H1 (cell line): ENCODE results near the gene C19orf12. TPM values are rescaled to one million over a fixed set of nuclear protein-coding genes. Genes with fewer than 3 reads are reported as not detected.

Source experiments
- CTCF ChIA-PET: fragments of 300-600 bp; sonication (Branson Sonifier 250); formaldehyde crosslinking; loops from one replicate; lab custom pipeline; 2021; ENCODE audit not compliant: partially characterized antibody; lab: Charles Lee
- POLR2A ChIA-PET: fragments of 300-600 bp; sonication (Branson Sonifier 250); formaldehyde crosslinking; loops from one replicate; lab custom pipeline; 2021; ENCODE audit warnings: inconsistent platforms; ENCODE audit not compliant: partially characterized antibody; lab: Charles Lee
- DNase-seq, 2 experiments: peaks; one replicate each; pipeline versions ENCODE4 v3.0.0 to v3.0.0-alpha.2; 2010 to 2022; ENCODE audit warnings: low spot score in 2 of 2, low read depth in 1 of 2, mixed read lengths in 1 of 2
- FAIRE-seq: peaks from 2 replicates; lab custom pipeline; 2011; peaks lifted over from hg19 to GRCh38; lab: Jason Lieb, UNC
- H2AFZ ChIP-seq: 2 replicates; pipeline ENCODE4 v1.8.1; 2012; ENCODE audit warnings: low read length, inconsistent platforms
- H2AK5ac ChIP-seq: 2 replicates; pipeline ENCODE4 v1.6.1; 2013; ENCODE audit warnings: low read depth, low read length
- H2BK120ac ChIP-seq: replicated peaks from 2 replicates; pipeline ENCODE3; 2013; ENCODE audit warnings: low read depth, low read length, inconsistent platforms
- H2BK12ac ChIP-seq: 2 replicates; pipeline ENCODE4 v1.6.1; 2013; ENCODE audit warnings: low read depth, low read length
- H2BK15ac ChIP-seq: 2 replicates; pipeline ENCODE4 v1.6.1; 2013; ENCODE audit warnings: low read length
- H2BK20ac ChIP-seq: 2 replicates; pipeline ENCODE4 v1.6.1; 2013; ENCODE audit warnings: low read length
- H2BK5ac ChIP-seq: 2 replicates; pipeline ENCODE4 v1.6.1; 2013; ENCODE audit warnings: low read depth, low read length
- H3K14ac ChIP-seq: 2 replicates; pipeline ENCODE4 v1.6.1; 2013; ENCODE audit warnings: inconsistent platforms; ENCODE audit not compliant: insufficient read length
- H3K18ac ChIP-seq: 2 replicates; pipeline ENCODE4 v1.6.1; 2013; ENCODE audit warnings: low read length; ENCODE audit errors: extremely low read depth
- H3K23ac ChIP-seq: 2 replicates; pipeline ENCODE4 v1.6.1; 2013; ENCODE audit warnings: inconsistent platforms; ENCODE audit not compliant: insufficient read length
- H3K23me2 ChIP-seq: 2 replicates; pipeline ENCODE4 v1.6.1; 2013; ENCODE audit warnings: low read depth, low read length
- H3K27ac ChIP-seq: 2 replicates; pipeline ENCODE4 v1.6.1; 2011; ENCODE audit warnings: low read depth, low read length, inconsistent platforms
- H3K27me3 ChIP-seq, 4 experiments: replicated peaks in 1 of 4; 1 replicate in 1 of 4; 2 replicates in 3 of 4; pipeline versions ENCODE4 v1.6.1 to v1.8.1; 2011 to 2013; ENCODE audit warnings: low read length in 3 of 4, mild to moderate bottlenecking in 3 of 4, inconsistent platforms in 2 of 4, mixed read lengths in 2 of 4, moderate library complexity in 1 of 4; ENCODE audit not compliant: control insufficient read depth in 3 of 4, insufficient read depth in 3 of 4; ENCODE audit errors: extremely low read depth in 1 of 4
- H3K36me3 ChIP-seq, 4 experiments: 2 replicates each; pipeline versions ENCODE4 v1.6.1 to v1.8.1; 2011 to 2013; ENCODE audit warnings: mild to moderate bottlenecking in 4 of 4, low read length in 3 of 4, moderate library complexity in 2 of 4, control low read depth in 1 of 4, inconsistent platforms in 1 of 4; ENCODE audit not compliant: insufficient read depth in 4 of 4, control insufficient read depth in 2 of 4
- H3K4ac ChIP-seq: replicated peaks from 2 replicates; pipeline ENCODE3; 2013; ENCODE audit warnings: low read length, low read depth, mixed read lengths, inconsistent platforms; ENCODE audit not compliant: insufficient read length
- H3K4me1 ChIP-seq, 4 experiments: replicated peaks in 1 of 4; 1 replicate in 1 of 4; 2 replicates in 3 of 4; pipeline versions ENCODE4 v1.6.1 to v1.8.1; 2011 to 2013; ENCODE audit warnings: low read length in 3 of 4, inconsistent platforms in 2 of 4, mixed read lengths in 1 of 4; ENCODE audit not compliant: insufficient read depth in 4 of 4, control insufficient read depth in 3 of 4
- H3K4me2 ChIP-seq, 2 experiments: 2 replicates each; pipeline versions ENCODE4 v1.6.1 to v1.8.1; 2011 to 2013; ENCODE audit warnings: low read depth in 2 of 2, low read length in 2 of 2, control low read depth in 1 of 2, inconsistent platforms in 1 of 2, mild to moderate bottlenecking in 1 of 2; ENCODE audit not compliant: insufficient read depth in 1 of 2
- H3K4me3 ChIP-seq, 4 experiments: fragments of 200-600, 300-600 bp in 1 of 4; sonication (generic), shearing (Covaris generic), sonication (Bioruptor Twin) in 1 of 4; 2 replicates each; pipeline versions ENCODE4 v1.5.1 to v1.8.1; 2011 to 2016; ENCODE audit warnings: low read length in 4 of 4, low read depth in 3 of 4, control low read depth in 2 of 4, inconsistent platforms in 2 of 4, mild to moderate bottlenecking in 2 of 4, mixed read lengths in 1 of 4, moderate library complexity in 1 of 4; ENCODE audit not compliant: insufficient read depth in 2 of 4; ENCODE audit errors: extremely low read depth in 1 of 4
- H3K56ac ChIP-seq: replicated peaks from 2 replicates; pipeline ENCODE3; 2013; ENCODE audit warnings: low read depth, mild to moderate bottlenecking, mixed read lengths, low read length, inconsistent platforms; ENCODE audit not compliant: insufficient read length
- H3K79me1 ChIP-seq: 2 replicates; pipeline ENCODE4 v1.6.1; 2013; ENCODE audit warnings: low read depth, low read length, control low read depth
- H3K79me2 ChIP-seq, 2 experiments: 2 replicates each; pipeline versions ENCODE4 v1.6.1 to v1.8.1; 2012 to 2013; ENCODE audit warnings: low read length in 2 of 2, mild to moderate bottlenecking in 2 of 2, inconsistent platforms in 1 of 2; ENCODE audit not compliant: insufficient read depth in 2 of 2, control insufficient read depth in 1 of 2
- H3K9ac ChIP-seq, 4 experiments: replicated peaks in 1 of 4; 1 replicate in 1 of 4; 2 replicates in 3 of 4; pipeline versions ENCODE4 v1.6.1 to v1.8.1; 2011 to 2013; ENCODE audit warnings: low read depth in 3 of 4, low read length in 3 of 4, control low read depth in 2 of 4, mild to moderate bottlenecking in 2 of 4, moderate library complexity in 2 of 4, inconsistent platforms in 1 of 4; ENCODE audit errors: extremely low read depth in 1 of 4
- H3K9me3 ChIP-seq, 2 experiments: 2 replicates each; pipeline versions ENCODE4 v1.6.1 to v1.8.1; 2012 to 2013; ENCODE audit warnings: mild to moderate bottlenecking in 2 of 2, moderate library complexity in 2 of 2, control low read depth in 1 of 2, inconsistent platforms in 1 of 2, low read depth in 1 of 2, low read length in 1 of 2, mixed read lengths in 1 of 2; ENCODE audit not compliant: insufficient read depth in 2 of 2
- H4K20me1 ChIP-seq, 2 experiments: replicated peaks in 1 of 2; 2 replicates each; pipeline versions ENCODE3 to v1.8.1; 2011 to 2013; ENCODE audit warnings: inconsistent platforms in 2 of 2, low read length in 2 of 2, mild to moderate bottlenecking in 1 of 2; ENCODE audit not compliant: insufficient read depth in 2 of 2, control insufficient read depth in 1 of 2
- H4K5ac ChIP-seq: 2 replicates; pipeline ENCODE4 v1.6.1; 2013; ENCODE audit warnings: low read length, low read depth, mixed read lengths, inconsistent platforms; ENCODE audit not compliant: insufficient read length
- H4K8ac ChIP-seq: 2 replicates; pipeline ENCODE4 v1.8.0; 2013; ENCODE audit warnings: mild to moderate bottlenecking, moderate library complexity, low read length, inconsistent platforms; ENCODE audit not compliant: insufficient read depth; ENCODE audit errors: extremely low read depth
- H4K91ac ChIP-seq: replicated peaks from 2 replicates; pipeline ENCODE3; 2013; ENCODE audit warnings: low read length, mixed read lengths, inconsistent platforms; ENCODE audit not compliant: insufficient read length
- BACH1 ChIP-seq: IDR thresholded peaks from 2 replicates; pipeline ENCODE4 v1.6.1; 2012; ENCODE audit warnings: low read length, improper control_type of control experiment
- CTBP2 ChIP-seq: IDR thresholded peaks from 2 replicates; pipeline ENCODE4 v1.7.0; 2011; ENCODE audit warnings: borderline replicate concordance, mild to moderate bottlenecking, moderate library complexity, mixed read lengths, low read length; ENCODE audit not compliant: insufficient read depth, insufficient read length
- GABPA ChIP-seq: IDR thresholded peaks from 2 replicates; pipeline ENCODE4 v1.6.1; 2011; ENCODE audit warnings: mild to moderate bottlenecking, low read length, moderate library complexity, borderline replicate concordance; ENCODE audit not compliant: insufficient read depth
- KDM5A ChIP-seq: fragments of 200-600 bp; IDR thresholded peaks from 2 replicates; pipeline ENCODE4 v1.7.1; 2012; ENCODE audit warnings: mild to moderate bottlenecking, low read length, inconsistent platforms, mixed read lengths
- POLR2A ChIP-seq, 2 experiments: IDR thresholded peaks; 1 replicate in 1 of 2; 2 replicates in 1 of 2; pipeline ENCODE4 v1.6.1; 2011; ENCODE audit warnings: low read depth in 2 of 2, low read length in 2 of 2, mild to moderate bottlenecking in 2 of 2; ENCODE audit errors: control extremely low read depth in 1 of 2
- POU5F1 ChIP-seq: IDR thresholded peaks from 2 replicates; pipeline ENCODE4 v1.6.1; 2011; ENCODE audit warnings: low read depth, mild to moderate bottlenecking, low read length, moderate library complexity
- SIN3A ChIP-seq, 2 experiments: IDR thresholded peaks in 1 of 2; conservative IDR thresholded peaks in 1 of 2; 2 replicates each; pipeline ENCODE4 v1.6.1; 2011 to 2012; ENCODE audit warnings: low read length in 2 of 2, improper control_type of control experiment in 1 of 2, low read depth in 1 of 2, mild to moderate bottlenecking in 1 of 2
- SUZ12 ChIP-seq: fragments of 200-600 bp; sonication (generic); IDR thresholded peaks from 2 replicates; pipeline ENCODE4 v1.6.1; 2012; ENCODE audit warnings: mild to moderate bottlenecking, inconsistent platforms, low read length, moderate library complexity, mixed read lengths
- TAF1 ChIP-seq: IDR thresholded peaks from 2 replicates; pipeline ENCODE4 v1.6.1; 2011; ENCODE audit warnings: mild to moderate bottlenecking, low read depth, low read length
- TBP ChIP-seq: IDR thresholded peaks from 2 replicates; pipeline ENCODE4 v1.6.1; 2011; ENCODE audit warnings: low read depth, low read length, improper control_type of control experiment
- WGBS, 2 experiments: shearing (Covaris generic) in 1 of 2; methylation state at CpG; one replicate each; pipeline versions ENCODE4 v1.1.6 to v1.1.7; 2013 to 2015; ENCODE audit warnings: low lambda C conversion rate in 2 of 2, mixed read lengths in 2 of 2, inconsistent platforms in 1 of 2, low coverage in 1 of 2, missing lambda C conversion rate in 1 of 2; ENCODE audit not compliant: insufficient replicate concordance in 2 of 2, insufficient coverage in 1 of 2, insufficient read length in 1 of 2; ENCODE audit errors: extremely low coverage in 1 of 2, missing lambda C conversion rate in 1 of 2; 5-methylcytosine and 5-hydroxymethylcytosine counted together
- polyA plus RNA-seq, 7 experiments: library from polyadenylated mRNA; depleted of rRNA in 3 of 7; stranded (reverse) in 5 of 7; unstranded in 2 of 7; fragments of >200 nt in 5 of 7; fragments of 200-250 nt in 2 of 7; gene quantifications; 1 replicate in 5 of 7; 2 replicates in 1 of 7; 4 replicates in 1 of 7; pipeline versions ENCODE4 v1.2.1 to v1.2.3, GENCODE V29; 2011 to 2013; ENCODE audit warnings: missing spikeins in 2 of 7, mixed read lengths in 2 of 7
- total RNA-seq: library from RNA; stranded (reverse); fragmentation: NEBNext Ultra II Directional; extraction: Animal tissue kit (Norgen Biotek cat#: 25700); gene quantifications from 2 replicates; pipeline ENCODE4 v1.2.1, GENCODE V29; 2021
- TF ChIP-seq, protein P1 (sequence below): IDR thresholded peaks from 2 replicates; pipeline ENCODE4 v1.6.1; 2012; ENCODE audit warnings: inconsistent platforms

The C19orf12 gene
- total and polyA plus RNA-seq, 2 of the 8 experiments (the other 6 are each of a cell fraction or from before 2014, with no cell fraction given): 10.7 to 11.9 TPM

DNA sequence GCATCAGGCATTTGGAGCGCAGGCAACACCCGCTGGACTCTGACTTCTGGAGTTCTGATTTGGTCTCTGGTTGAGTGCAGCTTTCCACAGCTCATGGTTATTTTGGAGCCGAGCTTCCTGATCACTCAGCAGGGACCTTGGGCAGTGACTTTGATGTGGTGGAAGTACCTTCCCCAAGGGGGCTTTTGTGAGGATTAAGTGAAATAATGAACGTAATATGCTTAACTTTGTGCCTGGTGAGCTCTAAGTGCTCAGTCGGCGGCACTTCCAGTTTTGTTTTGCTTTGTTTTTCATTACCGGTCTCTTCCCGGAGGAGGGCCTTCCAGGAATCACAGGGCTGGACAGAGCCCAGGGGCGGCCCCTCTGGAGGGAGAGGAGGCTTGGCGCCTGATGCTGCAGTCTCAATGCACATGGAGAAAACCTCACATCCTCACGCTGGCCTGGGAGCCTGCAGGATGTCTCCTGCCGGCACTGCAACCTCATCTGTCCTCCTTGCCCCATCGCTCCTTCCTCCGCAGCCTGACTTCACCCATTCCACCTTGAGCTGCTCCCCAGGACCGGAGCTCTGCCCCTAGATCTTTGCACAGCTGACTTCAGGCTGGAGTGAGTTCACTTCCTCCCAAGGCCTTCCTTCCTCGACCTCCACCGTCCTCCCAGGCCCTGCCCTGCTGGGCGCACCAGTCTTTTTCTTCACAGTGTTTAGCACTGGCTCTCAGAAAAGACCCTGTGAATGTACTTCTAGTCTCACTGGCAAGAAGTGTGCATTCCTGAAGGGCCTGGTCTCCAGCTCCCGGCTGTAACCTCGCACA is 48.3 kb downstream of the C19orf12 start:
- no peak overlapping the region for H3K23ac ChIP-seq
- H2BK20ac ChIP-seq: no peak overlapping the region; the same call in 1 of the 2 replicates
- H4K8ac ChIP-seq: no peak overlapping the region
- peaks cover 13% of the 10 kb centered on the region for H3K23me2 ChIP-seq
- ChIA-PET CTCF (interaction anchor here (0.5 to 5.3 kb wide), 21 partner anchors 9 to 517 kb away, joined by 3 to 79 read pairs (median 4); partner anchors contain the start of gene POP4), POLR2A (interaction anchor here (0.7 to 3.0 kb wide), 4 partner anchors 10 to 57 kb away, joined by 3 to 13 read pairs (median 5); no protein-coding TSS in a partner anchor)
- peak overlapping the region; percentile 85; the same call in 1 of the 2 replicates for H2BK5ac ChIP-seq
- peak in 1 of 2 experiments; percentile 68 for DNase-seq
- peaks cover 0 to 30% of the 10 kb centered on the region in 2 experiments; a peak in 1 of 4 replicates for H3K79me2 ChIP-seq
- H2BK15ac ChIP-seq: no peak overlapping the region
- peak overlapping the region; percentile 34 to 97 (median 74) for H3K4me3 ChIP-seq
- H4K20me1 ChIP-seq: peaks cover 0 to 3% of the 10 kb centered on the region in 2 experiments
- H3K4me1 ChIP-seq: peaks cover 0 to 21% (median 18%) of the 10 kb centered on the region in 4 experiments; a peak in 6 of 7 replicates
- FAIRE-seq: no peak
- H3K9ac ChIP-seq: peak overlapping the region in 1 of 4 experiments; percentile 25; a peak in 2 of 7 replicates
- H3K14ac ChIP-seq: no peak overlapping the region
- no peak overlapping the region for H4K5ac ChIP-seq
- H3K27me3 ChIP-seq: peaks cover 0 to 10% (median 1%) of the 10 kb centered on the region in 4 experiments; a peak in 4 of 7 replicates
- WGBS, 2 experiments: 34% methylated on average over 19 of the region's 20 CpGs; no CpG with 5 or more reads in 1 of the 2 experiments
- H3K4me2 ChIP-seq: peak overlapping the region; percentile 73 to 98
- no peak overlapping the region for H3K56ac ChIP-seq
- no peak overlapping the region for H2BK120ac ChIP-seq
- peak overlapping the region; percentile 10 for H4K91ac ChIP-seq
- H3K79me1 ChIP-seq: peaks cover 13% of the 10 kb centered on the region; the same call in 1 of the 2 replicates
- no peak overlapping the region for H3K4ac ChIP-seq
- H2BK12ac ChIP-seq: peak overlapping the region; percentile 75; the same call in 1 of the 2 replicates
- H2AK5ac ChIP-seq: no peak overlapping the region
- H3K36me3 ChIP-seq: no peaks in the 10 kb centered on the region
- no peak overlapping the region for H3K27ac ChIP-seq
- peak overlapping the region; percentile 55 for H3K18ac ChIP-seq
- H2AFZ ChIP-seq: no peak overlapping the region
- no peaks in the 10 kb centered on the region for H3K9me3 ChIP-seq
- TF ChIP-seq, protein P1, sequence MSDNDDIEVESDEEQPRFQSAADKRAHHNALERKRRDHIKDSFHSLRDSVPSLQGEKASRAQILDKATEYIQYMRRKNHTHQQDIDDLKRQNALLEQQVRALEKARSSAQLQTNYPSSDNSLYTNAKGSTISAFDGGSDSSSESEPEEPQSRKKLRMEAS: 0 out of 2 replicates have a peak, but pooled peaks have one; percentile 8
- TF ChIP-seq POLR2A (IDR thresholded peaks at IDR 0.05; ENCODE audit: control extremely low read depth in 1 of 2, low read depth in 2 of 2, low read length in 2 of 2) (no peak), POU5F1 (no peak), SIN3A (conservative IDR thresholded peaks at IDR 0.05 in 1 of 2, IDR thresholded peaks at IDR 0.05 in 1 of 2; ENCODE audit: low read depth in 1 of 2, low read length in 2 of 2) (peak; percentile 71 to 75; a peak in 2 of 4 replicates), KDM5A (no peak), TAF1 (peak; percentile 53), GABPA (no peak), TBP (peak; percentile 47; the same call in 1 of the 2 replicates), BACH1 (no peak), CTBP2 (no peak), SUZ12 (no peak)
